Left lung (tissue), 10 donors: ENCODE results near the gene PAQR3. TPM values are rescaled to one million over a fixed set of nuclear protein-coding genes. Genes with fewer than 3 reads are reported as not detected.

Experiments used
- ATAC-seq: fragments of 200-7000 bp; cut with Tn5 transposase; one replicate; pipeline ENCODE4 v1.9.1; 2020; ENCODE audit warnings: moderate library complexity
- DNase-seq, 4 donors: peaks; one replicate each; pipeline ENCODE4 v3.0.0-alpha.2; 2013 to 2020
- H3K27ac ChIP-seq, 2 donors: fragments of 200-600 bp; sonication (generic) in 1 of 2; one replicate each; pipeline versions ENCODE4 v1.5.0 to v1.8.0; 2020 to 2021
- H3K27me3 ChIP-seq, 2 donors: fragments of 200-600 bp; sonication (generic) in 1 of 2; one replicate each; pipeline versions ENCODE4 v1.5.0 to v1.8.0; 2020 to 2021
- H3K36me3 ChIP-seq, 2 donors: fragments of 200-600 bp; sonication (generic) in 1 of 2; one replicate each; pipeline versions ENCODE4 v1.5.0 to v1.8.0; 2020 to 2021
- H3K4me1 ChIP-seq, 2 donors: fragments of 200-600 bp; one replicate each; pipeline ENCODE4 v1.8.0; 2021
- H3K4me3 ChIP-seq, 2 donors: fragments of 200-600 bp; sonication (generic) in 1 of 2; one replicate each; pipeline versions ENCODE4 v1.5.0 to v1.8.0; 2020 to 2021; ENCODE audit warnings: mild to moderate bottlenecking in 1 of 2
- H3K9me3 ChIP-seq, 2 donors: fragments of 200-600 bp; sonication (generic) in 1 of 2; one replicate each; pipeline versions ENCODE4 v1.5.0 to v1.8.0; 2020 to 2021
- intact Hi-C, 2 donors: fragments of 100-400 bp; cut with DNase I; formaldehyde crosslinking; loops; one replicate each; pipeline versions ENCODE4 v1.11.2 to v1.14.2; 2022
- polyA plus RNA-seq, 6 donors: library from polyadenylated mRNA; unstranded; fragments of 120-200 nt; gene quantifications; one replicate each; pipeline ENCODE4 v1.2.1, GENCODE V29; 2013; ENCODE audit not compliant: insufficient read length in 6 of 6
- total RNA-seq, 2 donors: library from RNA; stranded (reverse); fragmentation: NEBNext Ultra II Directional; extraction: Animal tissue kit (Norgen Biotek cat#: 25700); gene quantifications; one replicate each; pipeline ENCODE4 v1.2.1, GENCODE V29; 2021
- TF ChIP-seq, protein P1 (sequence below), 2 donors: fragments of 200-600 bp; sonication (generic) in 1 of 2; IDR thresholded peaks; one replicate each; pipeline versions ENCODE4 v1.5.0 to v1.8.0; 2021; ENCODE audit warnings: antibody characterized with exemption in 2 of 2
- donor health status: DM: no; HTN: yes; CAD: no.
- donor health status: DM: no; HTN: no; CAD: no.

The PAQR3 gene
- total and polyA plus RNA-seq, 8 donors, result 12.5 to 19.9 (median 16.3) TPM

DNA sequence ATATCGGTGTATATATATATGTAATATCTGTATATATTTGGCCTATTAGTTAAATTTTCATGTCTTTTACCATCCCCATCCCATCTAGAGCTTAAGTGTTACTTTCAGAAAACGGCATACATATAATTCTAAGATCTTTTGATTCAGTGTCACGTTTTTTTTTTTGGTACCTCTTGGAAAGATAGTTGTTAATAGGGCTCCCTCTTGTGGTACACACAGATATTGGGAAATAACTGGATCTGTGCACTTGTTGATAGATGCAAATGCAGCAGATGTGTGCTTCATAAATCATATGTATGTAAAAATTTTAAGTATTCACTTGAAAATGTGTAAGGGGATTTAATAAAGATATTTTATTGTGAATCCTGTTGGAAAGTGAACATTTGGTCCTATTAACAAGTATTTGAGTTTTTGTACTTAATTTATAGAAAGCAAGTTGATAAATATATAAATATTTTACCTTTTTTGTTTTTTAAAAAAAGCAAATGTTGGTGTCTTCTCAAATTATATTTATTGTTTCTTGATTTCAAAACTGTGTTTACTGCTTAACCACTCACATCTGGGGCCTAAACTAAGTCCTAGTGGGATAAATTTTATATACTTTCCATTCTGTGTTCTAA lies 74.7 kb downstream of the PAQR3 start:
- Histone ChIP-seq H3K27ac (no peak overlapping the region), H3K4me1 (no peaks in the 10 kb centered on the region), H3K9me3 (no peaks in the 10 kb centered on the region), H3K36me3 (peaks cover 0 to 46% of the 10 kb centered on the region in 2 donors), H3K4me3 (no peak overlapping the region), H3K27me3 (no peaks in the 10 kb centered on the region)
- peak in 2 of 4 donors; percentile 63 to 77 for DNase-seq
- intact Hi-C loops, result loop anchor here in 1 of 2 donors (5.0 kb wide), 1 partner anchor 252 kb away; no protein-coding TSS in a partner anchor
- ATAC-seq, result peak; percentile 88
- TF ChIP-seq, protein P1, sequence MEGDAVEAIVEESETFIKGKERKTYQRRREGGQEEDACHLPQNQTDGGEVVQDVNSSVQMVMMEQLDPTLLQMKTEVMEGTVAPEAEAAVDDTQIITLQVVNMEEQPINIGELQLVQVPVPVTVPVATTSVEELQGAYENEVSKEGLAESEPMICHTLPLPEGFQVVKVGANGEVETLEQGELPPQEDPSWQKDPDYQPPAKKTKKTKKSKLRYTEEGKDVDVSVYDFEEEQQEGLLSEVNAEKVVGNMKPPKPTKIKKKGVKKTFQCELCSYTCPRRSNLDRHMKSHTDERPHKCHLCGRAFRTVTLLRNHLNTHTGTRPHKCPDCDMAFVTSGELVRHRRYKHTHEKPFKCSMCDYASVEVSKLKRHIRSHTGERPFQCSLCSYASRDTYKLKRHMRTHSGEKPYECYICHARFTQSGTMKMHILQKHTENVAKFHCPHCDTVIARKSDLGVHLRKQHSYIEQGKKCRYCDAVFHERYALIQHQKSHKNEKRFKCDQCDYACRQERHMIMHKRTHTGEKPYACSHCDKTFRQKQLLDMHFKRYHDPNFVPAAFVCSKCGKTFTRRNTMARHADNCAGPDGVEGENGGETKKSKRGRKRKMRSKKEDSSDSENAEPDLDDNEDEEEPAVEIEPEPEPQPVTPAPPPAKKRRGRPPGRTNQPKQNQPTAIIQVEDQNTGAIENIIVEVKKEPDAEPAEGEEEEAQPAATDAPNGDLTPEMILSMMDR (IDR thresholded peaks at IDR 0.05), result peak; percentile 64 to 83

DNA sequence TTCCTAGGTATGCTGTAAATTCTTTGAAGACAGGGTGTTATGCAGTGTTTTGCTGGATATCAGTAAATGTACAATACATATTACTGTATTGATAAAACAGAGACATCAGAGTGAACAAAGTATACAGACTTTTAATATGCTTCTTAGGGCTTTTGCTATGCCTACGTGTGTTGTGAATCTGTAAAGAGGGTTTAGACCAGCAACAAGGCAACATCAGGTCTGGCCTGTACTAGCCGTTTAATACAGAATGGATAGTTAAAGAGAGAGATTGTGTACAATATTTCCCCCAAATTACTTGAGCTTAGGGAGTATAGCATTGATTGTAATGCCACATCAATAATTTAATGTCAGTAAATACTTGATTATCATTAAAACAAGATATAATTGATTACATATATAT lies 75.2 kb downstream of the PAQR3 start:
- peaks cover 0 to 45% of the 10 kb centered on the region in 2 donors for H3K36me3 ChIP-seq
- TF ChIP-seq, protein P1 (IDR thresholded peaks at IDR 0.05), result no peak
- H3K4me1 ChIP-seq, result no peaks in the 10 kb centered on the region
- no peak overlapping the region for H3K4me3 ChIP-seq
- ATAC-seq (peak; percentile 30), DNase-seq (no peak)
- H3K9me3 ChIP-seq, result no peaks in the 10 kb centered on the region
- no peak overlapping the region for H3K27ac ChIP-seq
- H3K27me3 ChIP-seq, result no peaks in the 10 kb centered on the region
- intact Hi-C loops, result loop anchor here in 1 of 2 donors (5.0 kb wide), 1 partner anchor 252 kb away; no protein-coding TSS in a partner anchor

DNA sequence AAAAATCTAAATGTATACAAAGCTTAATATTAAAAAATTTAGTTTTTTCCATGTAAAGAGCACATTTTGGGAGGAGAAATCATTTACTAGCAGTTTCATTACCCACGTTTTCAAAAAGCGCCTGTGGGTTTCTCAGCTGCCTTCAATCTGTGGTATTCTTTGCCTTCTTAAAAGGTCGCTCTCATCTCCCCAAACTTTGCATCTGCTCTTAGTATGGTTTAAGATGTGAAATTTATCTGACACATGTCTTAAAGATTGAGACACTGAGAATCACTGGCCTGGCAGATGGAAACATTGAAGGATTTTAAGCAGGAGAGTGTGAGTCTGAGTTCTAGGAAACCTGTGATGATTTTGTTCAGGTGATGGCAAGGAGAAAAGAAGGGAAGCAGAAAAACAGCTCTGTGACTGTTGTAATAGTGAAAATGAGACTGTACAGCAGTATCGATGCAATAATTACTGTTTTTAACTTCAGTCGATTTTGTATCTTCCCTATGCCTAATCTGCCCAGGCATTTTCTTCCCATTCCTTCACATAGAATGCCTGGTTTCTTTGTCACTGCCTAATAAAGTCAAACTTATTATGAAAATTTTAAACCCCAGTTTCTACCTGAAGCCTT lies 75.9 kb downstream of the PAQR3 start:
- no peaks in the 10 kb centered on the region for H3K4me1 ChIP-seq
- no peak overlapping the region for H3K4me3 ChIP-seq
- TF ChIP-seq, protein P1 (IDR thresholded peaks at IDR 0.05), result no peak
- no peak for ATAC-seq
- no peaks in the 10 kb centered on the region for H3K27me3 ChIP-seq
- peaks cover 0 to 39% of the 10 kb centered on the region in 2 donors for H3K36me3 ChIP-seq
- H3K27ac ChIP-seq, result no peak overlapping the region
- no peak for DNase-seq
- H3K9me3 ChIP-seq, result no peaks in the 10 kb centered on the region
- intact Hi-C loops, result loop anchor here in 1 of 2 donors (5.0 kb wide), 1 partner anchor 251 kb away; no protein-coding TSS in a partner anchor

DNA sequence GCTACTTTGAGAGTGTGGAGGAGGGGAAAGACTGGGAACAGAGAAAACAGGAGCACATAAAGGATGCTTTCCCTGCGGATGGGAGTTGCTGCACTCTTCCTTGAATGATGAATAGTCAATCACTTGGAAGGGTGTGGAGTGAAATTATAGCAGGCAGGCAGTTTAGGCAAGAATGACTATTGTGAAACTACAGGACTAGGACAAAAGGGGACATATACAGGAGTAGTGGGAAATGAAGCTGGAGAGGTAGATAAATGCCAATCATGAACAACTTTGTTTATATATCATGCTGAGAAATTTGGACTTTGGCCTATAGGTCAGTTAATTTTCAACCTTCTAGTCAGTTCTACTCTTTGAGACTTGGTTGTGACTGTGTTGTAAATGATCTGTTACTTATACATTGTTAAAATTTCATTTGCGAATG lies 76.9 kb downstream of the PAQR3 start:
- H3K9me3 ChIP-seq, result no peaks in the 10 kb centered on the region

More for the DNA sequence above, 76.9 kb downstream of the PAQR3 start:
- Histone ChIP-seq H3K27me3 (no peaks in the 10 kb centered on the region), H3K4me1 (no peaks in the 10 kb centered on the region), H3K27ac (no peak overlapping the region), H3K4me3 (no peak overlapping the region), H3K36me3 (peaks cover 0 to 29% of the 10 kb centered on the region in 2 donors)
- no peak for ATAC-seq
- intact Hi-C loops, result loop anchor here in 1 of 2 donors (5.0 kb wide), 1 partner anchor 250 kb away; no protein-coding TSS in a partner anchor
- TF ChIP-seq, protein P1 (IDR thresholded peaks at IDR 0.05), result no peak
- no peak for DNase-seq

Other genes with a start within 250 kb of the PAQR3 start
- gene BMP2K, start 163.1 kb downstream of the PAQR3 start, total RNA-seq, result 10 to 100 TPM; 46.1 to 67.0 TPM
- 10 to 100 TPM; 23.2 to 29.7 (median 24.8) TPM for gene BMP2K, start 163.1 kb downstream of the PAQR3 start, polyA plus RNA-seq